Amniotic stem cell (primary cell): ENCODE data around the gene KCNT1.

Experiments used
- DNase-seq: peaks from one replicate; lab custom pipeline; 2025; lab: John Stamatoyannopoulos, UW

The KCNT1 gene

DNA sequence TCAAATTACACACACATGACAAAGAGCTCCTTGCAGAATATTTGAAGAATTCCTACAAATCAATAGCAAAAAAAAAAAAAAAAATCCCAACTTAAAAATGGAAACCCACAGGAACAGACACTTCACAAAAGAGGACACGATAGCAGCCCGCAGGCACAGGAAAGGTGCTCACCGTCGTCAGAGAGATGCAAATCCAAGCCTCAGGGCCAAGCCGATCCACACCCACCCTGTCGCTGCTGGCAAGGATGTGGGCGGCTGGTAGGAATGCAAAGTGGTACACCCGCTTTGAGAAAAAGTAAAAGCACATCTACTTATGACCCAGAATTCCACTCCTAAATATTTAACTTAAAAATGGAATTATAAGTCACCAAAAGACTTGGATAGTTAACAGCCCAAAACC lies 28.0 kb upstream of the KCNT1 start:
- no peak for DNase-seq

- no peak for DNase-seq
Measured at GRCh38 chr9:135674977-135675376, 27.0 kb upstream of the KCNT1 start.

GRCh38 chr9:135676891-135677290 lies 25.1 kb upstream of the KCNT1 start:
- DNase-seq = no peak

DNA sequence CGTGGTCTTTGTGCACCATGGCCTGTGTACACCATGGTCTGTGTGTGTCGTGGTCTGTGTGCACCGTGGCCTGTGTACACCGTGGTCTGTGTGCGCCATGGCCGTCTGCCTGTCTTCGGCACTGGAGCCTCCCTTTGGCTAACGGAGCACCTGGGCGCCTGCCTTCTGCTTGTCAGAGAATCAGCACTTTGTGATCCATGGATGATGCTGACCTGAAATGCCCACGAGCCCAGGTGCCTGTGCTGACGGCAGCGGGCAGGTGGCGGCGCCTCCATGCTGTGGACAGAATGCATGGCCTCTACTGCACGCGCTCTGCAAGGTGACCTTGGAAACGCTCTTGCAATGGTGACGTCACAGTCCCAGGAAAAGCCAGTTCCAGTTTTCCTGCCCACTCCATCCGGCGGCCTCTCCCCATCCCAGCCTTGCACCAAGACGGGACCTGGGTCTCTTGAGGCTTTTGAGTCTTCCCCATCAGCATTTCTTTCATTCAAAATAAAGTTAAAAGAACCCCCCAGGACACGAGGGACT lies 24.3 kb upstream of the KCNT1 start:
- DNase-seq = no peak

DNA sequence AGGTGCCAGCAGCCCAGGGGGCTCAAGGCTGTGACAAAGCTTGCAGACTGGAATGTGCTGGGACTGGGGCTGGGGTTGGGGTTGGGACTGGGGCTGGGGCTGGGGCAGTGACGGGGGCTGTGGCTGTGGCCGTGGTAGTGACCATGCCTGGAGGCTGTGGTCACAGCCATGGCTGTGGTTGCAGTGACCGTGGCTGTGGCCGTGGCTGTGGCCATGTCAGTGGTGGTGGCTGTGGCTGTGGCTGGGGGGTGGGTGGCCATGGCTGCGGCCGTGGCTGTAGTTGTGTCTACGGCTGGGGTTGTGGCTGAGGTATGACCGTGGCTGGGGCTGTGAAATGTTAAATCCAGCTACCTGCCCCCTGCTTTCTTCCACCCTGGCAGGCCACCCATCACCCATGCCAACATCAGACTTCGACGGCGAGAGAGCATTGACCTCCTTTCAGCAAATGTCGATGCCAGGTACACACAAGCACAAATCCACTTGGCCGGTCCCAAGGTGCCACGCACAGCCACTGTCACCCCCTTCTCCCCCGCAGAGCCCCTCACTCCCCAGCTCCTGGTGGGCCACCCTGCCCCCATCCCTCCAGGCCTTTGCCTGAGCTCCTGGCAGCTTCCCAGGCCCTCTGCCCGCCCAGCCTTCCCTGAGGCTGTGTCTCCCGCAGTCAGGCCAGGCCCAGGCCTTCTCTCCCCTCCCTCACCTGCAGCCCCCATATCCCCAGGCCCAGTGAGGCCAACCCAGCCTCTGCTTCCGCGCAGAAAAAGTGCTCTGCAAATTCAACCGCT lies 23.6 kb upstream of the KCNT1 start:
- DNase-seq = no peak

- no peak for DNase-seq
Measured at GRCh38 chr9:135680056-135680455, 21.9 kb upstream of the KCNT1 start.

- no peak for DNase-seq
Measured at GRCh38 chr9:135681161-135681560, 20.8 kb upstream of the KCNT1 start.

DNA sequence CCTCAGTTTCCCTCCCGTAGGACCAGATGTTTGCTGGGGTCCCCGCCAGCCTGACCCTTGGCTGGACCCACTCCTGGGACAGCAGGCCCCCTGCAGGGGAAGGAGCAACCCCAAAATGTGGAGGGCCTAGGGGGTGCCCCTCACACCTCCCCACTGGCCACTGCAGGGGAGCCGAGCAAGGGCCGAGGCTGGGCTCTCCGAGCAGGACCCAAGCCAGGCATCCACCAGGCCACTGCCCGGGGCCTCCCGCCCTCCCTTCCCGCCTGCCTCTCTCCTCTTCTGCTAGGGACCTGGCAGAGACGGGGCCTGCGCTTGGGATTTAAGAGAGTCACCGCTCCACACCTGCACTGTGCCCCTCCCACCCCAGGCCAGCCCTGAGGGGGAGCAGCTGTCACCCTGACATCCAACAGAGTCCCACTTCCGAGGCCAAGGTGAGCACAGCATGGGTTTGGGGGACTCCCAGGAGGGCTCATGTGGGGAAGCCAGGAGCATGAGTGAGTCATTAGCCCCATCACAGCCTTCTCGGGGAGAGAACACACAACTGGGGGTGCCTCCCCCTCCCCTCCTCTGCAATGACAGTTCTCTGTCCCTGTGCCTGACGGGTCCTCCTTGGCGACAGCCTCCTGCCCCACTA lies 18.5 kb upstream of the KCNT1 start:
- no peak for DNase-seq

- DNase-seq = no peak
Measured at GRCh38 chr9:135684691-135685090, 17.3 kb upstream of the KCNT1 start.

DNA sequence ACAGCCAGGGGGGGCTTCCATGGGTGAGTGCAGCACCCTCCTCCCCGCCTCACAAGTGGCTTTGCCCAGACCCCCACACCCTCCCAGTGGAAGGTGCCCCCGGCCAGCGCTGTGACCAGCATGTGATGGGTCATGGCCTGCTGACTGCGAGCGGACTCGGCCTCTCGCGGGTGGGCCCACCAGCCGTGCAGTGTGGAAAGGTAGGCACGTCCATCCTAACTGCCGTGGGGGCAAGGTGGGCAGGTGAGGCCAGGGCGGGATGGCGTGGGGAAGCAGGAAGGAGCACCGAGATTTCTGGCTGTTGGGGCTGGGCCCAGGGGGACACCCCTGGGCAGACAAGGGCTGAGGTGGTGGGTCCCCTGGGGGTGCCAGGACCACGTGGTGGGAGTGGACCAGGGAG lies 14.8 kb upstream of the KCNT1 start:
- DNase-seq = no peak

GRCh38 chr9:135689011-135689410 lies 13.0 kb upstream of the KCNT1 start:
- DNase-seq = no peak

DNA sequence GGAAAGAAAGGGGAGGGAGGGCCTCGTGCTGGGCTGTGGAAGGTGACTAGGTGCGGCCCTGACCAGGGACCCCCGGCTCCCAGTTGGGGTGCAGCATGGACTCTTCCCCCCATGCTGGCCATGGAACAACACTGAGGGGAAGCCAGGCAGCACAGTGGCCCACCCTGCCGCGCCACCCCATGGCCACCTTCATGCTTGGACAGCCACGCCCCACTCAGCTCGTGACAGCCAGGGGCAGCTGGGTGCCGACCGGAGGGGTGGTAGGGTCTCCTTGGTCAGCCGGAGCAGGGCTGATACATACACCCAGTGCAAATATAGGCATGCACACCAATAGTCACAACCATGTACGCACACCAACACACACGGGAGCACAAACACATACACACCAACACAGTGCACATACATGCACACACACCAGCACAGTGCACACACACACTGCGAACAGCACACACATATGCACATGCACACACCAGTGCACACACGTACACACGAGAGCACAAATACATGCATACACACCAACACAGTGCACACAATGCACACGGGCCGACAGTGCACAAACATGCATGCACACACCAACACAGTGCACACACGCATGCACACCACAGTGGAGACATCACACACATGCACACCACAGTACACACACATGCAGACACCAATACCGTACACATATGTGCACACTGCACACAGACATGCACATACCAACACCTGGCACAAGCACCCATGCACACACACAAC lies 11.0 kb upstream of the KCNT1 start:
- DNase-seq = no peak

DNA sequence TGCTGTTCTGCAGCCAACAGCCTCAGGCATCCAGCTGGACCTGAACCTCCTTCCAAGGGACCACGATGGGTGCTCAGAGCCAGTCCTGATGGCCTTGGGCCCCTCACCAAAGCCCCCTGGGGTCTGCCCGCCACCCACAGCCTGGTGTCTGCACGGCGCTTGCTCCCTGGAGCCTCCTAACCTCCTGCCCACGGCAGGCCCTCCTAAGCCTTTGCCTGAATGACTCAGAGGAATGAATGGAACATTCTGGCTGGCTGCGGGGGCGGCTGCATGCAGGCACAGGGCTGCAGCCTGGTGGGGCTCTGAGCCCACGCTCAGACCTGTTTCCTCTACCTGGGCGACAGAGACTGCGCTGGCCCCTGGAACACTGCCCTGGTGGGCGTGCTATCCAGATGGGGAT lies 9.6 kb upstream of the KCNT1 start:
- no peak for DNase-seq

DNA sequence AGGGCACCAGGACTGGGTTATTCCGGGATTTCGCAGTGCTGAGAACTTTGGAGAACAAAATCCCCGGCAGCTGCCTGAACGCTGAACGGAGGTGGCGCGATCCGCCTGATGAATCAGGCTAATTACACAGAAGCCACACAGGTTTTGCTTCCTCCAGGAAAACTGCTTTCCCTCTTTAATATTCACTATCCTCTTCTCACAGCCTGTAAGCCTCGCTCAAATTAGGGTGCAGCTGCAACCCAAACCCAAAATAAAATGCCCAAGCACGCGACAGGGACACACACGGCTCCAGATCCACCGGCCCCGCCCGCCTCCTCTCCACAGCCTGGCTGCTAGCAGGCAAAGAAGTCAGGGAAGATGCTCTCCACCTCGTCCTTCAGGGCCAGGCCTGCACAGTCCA lies 8.7 kb upstream of the KCNT1 start:
- no peak for DNase-seq

GRCh38 chr9:135693771-135694170 lies 8.2 kb upstream of the KCNT1 start:
- DNase-seq = no peak

DNA sequence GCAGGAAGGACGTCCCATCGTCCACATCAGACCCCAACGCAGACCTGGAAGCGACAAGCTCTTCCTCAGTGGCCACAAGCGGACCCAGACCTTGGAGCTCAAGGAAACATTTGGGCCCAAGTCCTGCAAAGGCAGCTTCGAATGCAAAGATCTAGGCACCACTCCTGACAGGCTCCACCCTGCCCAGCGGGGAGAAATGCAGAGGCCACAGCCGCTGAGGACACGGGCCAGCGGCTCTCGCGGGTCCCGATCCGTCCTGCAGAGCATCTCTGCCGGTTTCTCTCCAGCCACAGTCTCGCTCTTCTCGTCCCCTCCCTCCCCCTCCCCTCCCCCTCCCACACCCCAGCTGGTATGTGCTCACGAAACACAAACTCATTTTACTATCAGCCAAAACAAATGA lies 7.6 kb upstream of the KCNT1 start:
- DNase-seq = no peak

GRCh38 chr9:135695036-135695435 lies 6.9 kb upstream of the KCNT1 start:
- DNase-seq = no peak

DNA sequence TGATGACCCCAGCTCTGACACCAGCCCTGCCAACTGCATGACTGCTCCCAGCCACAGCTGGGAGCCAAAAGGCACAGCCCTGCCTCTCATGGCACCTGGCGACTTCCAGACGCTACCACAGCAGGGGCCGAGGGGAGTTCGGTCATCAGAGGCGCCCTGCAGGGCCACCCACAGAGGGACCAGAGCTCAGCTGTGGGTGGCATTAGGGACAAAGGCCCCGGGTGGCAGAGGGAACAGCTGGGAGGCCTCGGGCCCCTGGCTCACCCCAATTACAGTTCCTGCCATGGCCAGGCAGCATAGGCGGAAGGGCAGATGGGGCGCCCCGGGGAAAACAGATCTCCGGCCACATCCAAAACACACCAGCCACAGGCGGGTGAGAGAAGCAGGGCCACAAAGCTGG lies 6.3 kb upstream of the KCNT1 start:
- DNase-seq = no peak

DNA sequence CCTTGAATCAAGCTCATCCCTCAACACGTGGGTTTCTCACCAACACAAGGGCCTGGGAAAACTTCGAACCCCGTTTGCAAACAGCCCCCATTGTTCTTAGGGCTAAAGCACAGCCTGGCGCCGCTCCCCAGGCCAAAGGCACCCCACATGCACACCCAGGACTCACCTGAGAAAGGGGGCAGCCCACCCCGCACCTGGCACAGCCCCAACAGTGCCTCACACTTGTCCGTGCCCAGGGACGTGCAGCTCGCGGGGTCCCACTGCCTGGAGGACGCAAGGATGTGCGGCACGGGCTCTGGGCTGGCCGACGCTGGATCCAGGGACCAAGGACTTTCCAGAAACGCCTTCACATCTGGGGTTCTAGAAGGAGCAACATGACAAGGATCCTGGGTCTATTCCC lies 5.5 kb upstream of the KCNT1 start:
- no peak for DNase-seq

- no peak for DNase-seq
Measured at GRCh38 chr9:135697226-135697625, 4.8 kb upstream of the KCNT1 start.

- DNase-seq = no peak
Measured at GRCh38 chr9:135698236-135698635, 3.7 kb upstream of the KCNT1 start.

DNA sequence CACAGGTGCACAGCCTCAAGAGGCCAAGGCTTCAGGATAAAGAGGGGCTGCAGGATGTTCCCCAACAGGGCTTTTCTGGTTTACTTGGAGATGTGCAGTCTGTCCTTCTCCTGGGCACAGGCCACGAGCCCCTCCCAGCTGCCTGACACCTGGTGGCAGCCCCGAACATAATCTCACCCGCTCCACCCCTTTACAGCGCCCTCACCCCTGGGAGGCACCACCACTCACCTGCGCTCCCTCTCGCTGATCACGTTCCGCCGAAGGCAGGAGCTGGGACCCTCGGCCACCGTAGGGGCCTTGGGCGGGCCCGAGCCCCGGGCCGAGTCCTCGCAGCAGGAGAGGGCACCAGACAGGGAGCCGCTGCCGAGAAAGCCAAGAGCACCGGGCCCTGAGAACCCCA lies 3.2 kb upstream of the KCNT1 start:
- no peak for DNase-seq

DNA sequence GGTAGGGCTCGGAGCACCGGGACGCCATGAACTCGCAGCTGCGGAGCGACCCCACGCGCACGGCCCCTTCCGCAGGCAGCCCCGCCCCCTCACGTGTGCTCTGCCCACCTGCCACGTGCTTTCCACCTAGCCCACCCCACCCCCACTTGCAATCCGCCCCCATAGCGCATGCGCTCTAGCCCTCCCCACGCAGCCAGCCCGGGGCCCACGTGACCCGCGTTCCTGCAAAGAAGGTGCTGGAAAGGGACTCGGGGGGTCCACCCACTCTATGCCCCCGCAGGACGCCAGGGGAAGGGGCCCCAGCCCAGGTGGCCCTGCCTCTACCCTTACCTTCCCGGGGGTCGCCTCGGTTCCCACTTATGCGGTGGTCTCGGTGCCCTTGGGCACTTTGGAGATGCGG lies 2.5 kb upstream of the KCNT1 start, which contains the start of gene SOHLH1:
Gene SOHLH1, minus strand, starts transcription at position 42 of the 400 bp plus-strand sequence. Its CDS starts 14 bp downstream, at position 28.
- no peak for DNase-seq
